Immature natural killer cell (primary cell): ENCODE data around the gene INSM2. TPM values are rescaled to one million over a fixed set of nuclear protein-coding genes. Genes with fewer than 3 reads are reported as not detected.

Experiments used
- DNase-seq, 3 donors: peaks; one replicate each; pipeline ENCODE4 v3.0.0; 2022; ENCODE audit warnings: mixed read lengths in 1 of 3
- H3K27ac Mint-ChIP-seq, 6 donors: one replicate each; pipeline ENCODE4 v1.8.0; 2020; ENCODE audit warnings: mixed read lengths in 6 of 6, mild to moderate bottlenecking in 5 of 6, inconsistent platforms in 4 of 6, moderate library complexity in 3 of 6
- H3K27me3 Mint-ChIP-seq, 3 donors: one replicate each; pipeline ENCODE4 v1.8.0; 2020 to 2021; ENCODE audit warnings: low read depth in 3 of 3, mild to moderate bottlenecking in 3 of 3, mixed read lengths in 3 of 3, moderate library complexity in 3 of 3, inconsistent platforms in 1 of 3
- H3K36me3 Mint-ChIP-seq, 3 donors: one replicate each; pipeline ENCODE4 v1.8.0; 2020; ENCODE audit warnings: mixed read lengths in 3 of 3, inconsistent platforms in 2 of 3, mild to moderate bottlenecking in 2 of 3
- H3K4me1 Mint-ChIP-seq, 2 donors: one replicate each; pipeline ENCODE4 v1.8.0; 2020; ENCODE audit warnings: inconsistent platforms in 2 of 2, mild to moderate bottlenecking in 2 of 2, mixed read lengths in 2 of 2, moderate library complexity in 1 of 2
- H3K4me3 Mint-ChIP-seq, 5 donors: one replicate each; pipeline ENCODE4 v1.8.0; 2020; ENCODE audit warnings: mild to moderate bottlenecking in 5 of 5, mixed read lengths in 5 of 5, inconsistent platforms in 3 of 5, moderate library complexity in 3 of 5
- H3K9me3 Mint-ChIP-seq, 6 donors: one replicate each; pipeline ENCODE4 v1.8.0; 2020; ENCODE audit warnings: mild to moderate bottlenecking in 6 of 6, mixed read lengths in 6 of 6, inconsistent platforms in 4 of 6, moderate library complexity in 3 of 6
- polyA plus RNA-seq, 3 donors: library from polyadenylated mRNA; unstranded; fragments of 300-500 nt; fragmentation: Illumina TruSeq; gene quantifications; one replicate each; pipeline ENCODE4 v1.2.3, GENCODE V29; 2021

Gene INSM2
- polyA plus RNA-seq, 3 donors from 2014 or later: not detected

DNA sequence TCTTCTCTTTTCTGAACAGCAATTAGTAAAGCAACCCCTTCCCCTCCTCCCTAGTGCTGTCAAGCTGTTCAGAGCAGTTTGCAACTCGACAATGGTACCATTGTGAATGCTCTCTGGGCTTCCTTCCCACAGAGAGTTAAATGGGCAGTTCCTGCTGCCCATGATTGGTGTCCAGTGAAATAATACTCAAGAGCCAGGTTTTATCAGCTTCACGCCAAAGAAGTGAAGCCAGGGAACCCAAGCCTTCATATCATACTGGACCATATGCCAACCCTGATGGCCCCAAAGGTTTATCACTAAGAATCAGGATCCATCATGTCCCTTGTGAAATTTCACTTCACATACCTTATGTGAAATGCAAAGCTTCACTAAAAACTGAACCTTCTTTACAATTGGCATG is 24.7 kb downstream of the INSM2 start:
- H3K36me3 Mint-ChIP-seq: peaks cover 8 to 11% (median 8%) of the 10 kb centered on the region in 3 donors
- no peaks in the 10 kb centered on the region for H3K27me3 Mint-ChIP-seq
- DNase-seq: no peak
- H3K4me1 Mint-ChIP-seq: no peaks in the 10 kb centered on the region
- no peak overlapping the region for H3K4me3 Mint-ChIP-seq
- no peak overlapping the region for H3K27ac Mint-ChIP-seq
- H3K9me3 Mint-ChIP-seq: no peaks in the 10 kb centered on the region

DNA sequence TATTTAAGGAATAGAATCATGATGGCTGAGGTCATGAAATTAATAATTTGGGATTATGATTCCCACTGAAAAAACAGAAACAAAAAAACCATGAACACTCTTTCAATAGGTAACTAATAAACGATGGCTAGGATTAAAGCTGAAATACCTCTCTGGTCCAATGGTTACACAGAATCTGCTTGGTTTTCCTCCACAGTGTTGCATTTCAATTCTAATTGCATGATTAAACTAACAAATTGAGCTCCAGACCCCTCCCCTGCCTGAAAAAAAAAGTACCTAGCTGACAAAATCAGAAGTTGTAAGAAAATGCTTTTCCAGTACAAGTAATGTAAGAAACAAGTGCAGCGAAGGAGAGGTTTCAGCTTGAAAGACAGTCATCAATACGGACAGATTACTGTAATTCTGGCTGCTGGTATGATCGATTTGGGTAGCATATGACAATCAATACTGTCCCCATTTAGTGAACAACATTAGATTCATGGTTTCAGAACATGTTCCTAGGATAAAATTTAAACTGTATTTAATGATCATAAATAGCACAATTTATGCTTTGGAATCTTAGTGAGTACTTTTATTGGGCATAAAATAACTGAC is 32.0 kb downstream of the INSM2 start:
- Mint-ChIP-seq H3K27me3 (no peaks in the 10 kb centered on the region), H3K4me3 (no peak overlapping the region), H3K36me3 (peaks cover 4 to 9% (median 7%) of the 10 kb centered on the region in 3 donors), H3K4me1 (no peaks in the 10 kb centered on the region), H3K9me3 (no peaks in the 10 kb centered on the region), H3K27ac (no peak overlapping the region)
- no peak for DNase-seq

DNA sequence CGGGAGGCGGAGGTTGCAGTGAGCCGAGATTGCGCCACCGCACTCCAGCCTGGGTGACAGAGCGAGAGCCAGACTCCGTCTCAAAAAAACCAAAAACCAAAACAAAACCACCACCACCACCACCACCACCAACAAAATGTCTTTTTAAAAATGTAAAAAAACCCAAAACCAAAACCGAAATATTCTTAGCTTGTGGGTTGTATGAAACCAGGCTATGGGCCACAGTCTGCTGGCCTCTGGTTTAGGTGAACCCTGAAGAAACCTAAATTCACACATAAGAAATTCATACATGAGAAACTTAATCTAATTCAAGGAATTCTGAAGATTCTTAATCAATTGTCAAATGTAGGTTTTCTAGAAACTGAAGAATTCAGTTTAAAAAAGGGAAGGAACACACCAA is 37.6 kb downstream of the INSM2 start:
- Mint-ChIP-seq H3K4me3 (no peak overlapping the region), H3K36me3 (peaks cover 4 to 23% (median 14%) of the 10 kb centered on the region in 3 donors), H3K27ac (no peak overlapping the region), H3K4me1 (no peaks in the 10 kb centered on the region), H3K9me3 (no peaks in the 10 kb centered on the region), H3K27me3 (no peaks in the 10 kb centered on the region)
- DNase-seq: no peak

DNA sequence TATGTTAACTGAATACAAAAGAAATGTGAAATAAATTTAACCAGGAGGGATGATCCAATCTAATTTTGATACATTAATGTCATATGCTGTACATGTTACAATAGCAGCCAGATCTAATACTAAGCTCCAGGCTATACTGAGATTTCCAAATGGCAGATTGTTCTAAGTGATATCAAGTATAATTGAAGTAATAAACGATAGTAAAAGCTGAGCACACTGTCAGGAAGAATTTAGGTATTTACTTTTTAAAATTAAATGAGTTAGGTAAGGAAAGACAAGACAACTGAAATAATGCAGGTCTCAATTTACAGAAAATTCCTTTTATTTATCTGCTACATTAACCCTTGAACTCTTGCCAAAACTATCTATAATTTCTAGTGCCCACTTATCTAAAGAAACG is 39.9 kb downstream of the INSM2 start:
- Mint-ChIP-seq H3K36me3 (peaks cover under 1 to 31% (median 14%) of the 10 kb centered on the region in 3 donors), H3K27me3 (no peaks in the 10 kb centered on the region), H3K4me3 (no peak overlapping the region), H3K4me1 (no peaks in the 10 kb centered on the region), H3K9me3 (no peaks in the 10 kb centered on the region), H3K27ac (no peak overlapping the region)
- DNase-seq: no peak

GRCh38 chr14:35576260-35576659 is 42.3 kb downstream of the INSM2 start:
- Mint-ChIP-seq H3K27ac (no peak overlapping the region), H3K4me3 (no peak overlapping the region), H3K4me1 (no peaks in the 10 kb centered on the region), H3K9me3 (no peaks in the 10 kb centered on the region), H3K27me3 (no peaks in the 10 kb centered on the region), H3K36me3 (peaks cover 4 to 30% (median 12%) of the 10 kb centered on the region in 3 donors)
- DNase-seq: no peak

- Mint-ChIP-seq H3K27me3 (no peaks in the 10 kb centered on the region), H3K36me3 (peaks cover 4 to 33% (median 12%) of the 10 kb centered on the region in 3 donors), H3K4me3 (no peak overlapping the region), H3K9me3 (no peaks in the 10 kb centered on the region), H3K27ac (no peak overlapping the region), H3K4me1 (no peaks in the 10 kb centered on the region)
- no peak for DNase-seq
These were observed 42.9 kb downstream of the INSM2 start for GRCh38 chr14:35576856-35577255.

DNA sequence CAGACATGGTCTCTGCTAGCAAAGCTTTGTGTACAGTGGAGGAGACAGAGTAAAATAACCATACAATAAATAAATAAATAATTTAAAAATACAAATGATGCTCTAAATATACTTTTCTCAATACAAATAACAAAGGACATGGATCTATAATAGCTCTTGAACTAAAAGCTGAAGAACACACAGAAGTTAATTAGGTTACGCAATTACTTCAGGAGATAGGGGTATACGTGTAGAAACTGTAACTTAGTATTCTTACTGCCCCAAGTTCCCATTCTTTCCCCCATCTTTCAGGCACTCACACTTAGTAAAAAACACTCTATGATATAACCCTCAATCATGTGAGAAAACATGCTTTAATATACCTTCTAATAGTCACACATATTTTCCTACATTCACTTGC is 44.2 kb downstream of the INSM2 start:
- Mint-ChIP-seq H3K27me3 (no peaks in the 10 kb centered on the region), H3K9me3 (no peaks in the 10 kb centered on the region), H3K4me3 (no peak overlapping the region), H3K36me3 (peaks cover 6 to 33% (median 10%) of the 10 kb centered on the region in 3 donors), H3K27ac (no peak overlapping the region), H3K4me1 (no peaks in the 10 kb centered on the region)
- DNase-seq: no peak

- peaks cover 11 to 35% (median 13%) of the 10 kb centered on the region in 3 donors for H3K36me3 Mint-ChIP-seq
- no peak overlapping the region for H3K4me3 Mint-ChIP-seq
- H3K27ac Mint-ChIP-seq: no peak overlapping the region
- DNase-seq: no peak
- H3K9me3 Mint-ChIP-seq: no peaks in the 10 kb centered on the region
- no peaks in the 10 kb centered on the region for H3K4me1 Mint-ChIP-seq
- no peaks in the 10 kb centered on the region for H3K27me3 Mint-ChIP-seq
These were observed 44.7 kb downstream of the INSM2 start for GRCh38 chr14:35578639-35579038.

Other genes with a start within 250 kb of the INSM2 start
- gene PSMA6, start 241.8 kb upstream of the INSM2 start, polyA plus RNA-seq: 100 to 1,000 TPM; 402 to 658 (median 537) TPM
- 100 to 1,000 TPM; 339 to 579 (median 435) TPM for gene NFKBIA, start 129.4 kb upstream of the INSM2 start, polyA plus RNA-seq